ENCODE results near the gene ADAMTS17. TPM values are rescaled to one million over a fixed set of nuclear protein-coding genes. Genes with fewer than 3 reads are reported as not detected.

Gene ADAMTS17
- polyA plus RNA-seq, 2 of the 4 experiments (the other 2 are of a cell fraction): 0.05 TPM; not detected in 1

- Histone ChIP-seq H3K27ac (no peak overlapping the region), H3K4me3 (no peak overlapping the region), H3K4me2 (no peak overlapping the region), H3K4me1 (peaks cover 7% of the 10 kb centered on the region), H3K9me3 (no peaks in the 10 kb centered on the region)
- ChIA-PET CTCF (no interaction called here), POLR2A (no interaction called here)
- WGBS (ENCODE audit: missing lambda C conversion rate): 51% methylated on average over 5 of the region's 5 CpGs
- ATAC-seq (no peak), FAIRE-seq (no peak), DNase-seq (ENCODE audit: low read depth in 1 of 2, low spot score in 1 of 2) (no peak)
- TF ChIP-seq ATOH8 (CRISPR knock-in tag; IDR thresholded peaks at IDR 0.05; ENCODE audit: low read depth): no peak
- no peak for TF ChIP-seq JUNB (IDR thresholded peaks at IDR 0.05)
- TF ChIP-seq RARB (CRISPR knock-in tag; IDR thresholded peaks at IDR 0.05): no peak
- no peak for TF ChIP-seq GATA3 (IDR thresholded peaks at IDR 0.05; ENCODE audit: borderline replicate concordance)
- no peak for TF ChIP-seq ZC3H11A (IDR thresholded peaks at IDR 0.05)
- no peak for TF ChIP-seq HOXA7 (CRISPR knock-in tag; IDR thresholded peaks at IDR 0.05)
- TF ChIP-seq POLR2AphosphoS2 (conservative IDR thresholded peaks at IDR 0.05; ENCODE audit: low read length): no peak
- no peak for TF ChIP-seq NPAS2 (CRISPR knock-in tag; IDR thresholded peaks at IDR 0.05; ENCODE audit: borderline replicate concordance)
- no peak for TF ChIP-seq FOXS1 (CRISPR knock-in tag; IDR thresholded peaks at IDR 0.05)
These were observed 303.0 kb downstream of the ADAMTS17 start for GRCh38 chr15:100038736-100039135.

DNA sequence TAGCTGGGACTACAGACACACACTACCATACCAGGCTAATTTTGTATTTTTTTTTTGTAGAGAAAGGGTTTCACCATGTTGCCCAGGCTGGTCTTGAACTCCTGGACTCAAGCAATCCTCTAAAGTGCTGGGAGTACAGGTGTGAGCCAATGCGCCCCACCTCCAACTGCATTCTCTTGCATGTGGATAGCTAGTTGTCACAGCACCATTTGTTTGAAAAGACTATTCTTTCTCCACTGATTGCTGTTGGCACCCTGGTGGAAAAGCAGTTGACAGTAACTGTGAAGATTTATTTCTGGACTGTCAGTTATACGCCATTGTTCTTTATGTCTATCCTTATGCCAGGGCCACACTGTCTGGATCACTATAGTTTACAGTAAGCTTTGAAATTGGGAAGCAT, 303.9 kb downstream of the ADAMTS17 start:
- H3K27ac ChIP-seq: no peak overlapping the region
- ChIA-PET POLR2A (no interaction called here), CTCF (no interaction called here)
- FAIRE-seq (no peak), DNase-seq (ENCODE audit: low read depth in 1 of 2, low spot score in 1 of 2) (no peak), ATAC-seq (no peak)
- H3K4me1 ChIP-seq: no peaks in the 10 kb centered on the region
- no peaks in the 10 kb centered on the region for H3K9me3 ChIP-seq
- H3K4me2 ChIP-seq: no peak overlapping the region
- TF ChIP-seq RNF2 (IDR thresholded peaks at IDR 0.05; ENCODE audit: borderline replicate concordance, low read depth) (no peak), ZSCAN20 (CRISPR knock-in tag; IDR thresholded peaks at IDR 0.05) (no peak), HES2 (IDR thresholded peaks at IDR 0.05) (no peak), MAX (IDR thresholded peaks at IDR 0.05) (no peak), NFE2L2 (conservative IDR thresholded peaks at IDR 0.05; ENCODE audit: low read length) (no peak)
- no peak overlapping the region for H3K4me3 ChIP-seq
- 60% methylated on average over 2 of the region's 2 CpGs for WGBS (ENCODE audit: missing lambda C conversion rate)

- FAIRE-seq (no peak), DNase-seq (ENCODE audit: low read depth in 1 of 2, low spot score in 1 of 2) (no peak), ATAC-seq (peak in 1 of 2 experiments; percentile 38; a peak in 2 of 6 replicates)
- no peak overlapping the region for H3K4me2 ChIP-seq
- CTCF ChIA-PET: no interaction called here
- no peak for TF ChIP-seq NFE2L2 (conservative IDR thresholded peaks at IDR 0.05; ENCODE audit: low read length)
- TF ChIP-seq HOXA7 (CRISPR knock-in tag; IDR thresholded peaks at IDR 0.05): no peak
- no peak for TF ChIP-seq RARB (CRISPR knock-in tag; IDR thresholded peaks at IDR 0.05)
- POLR2A ChIA-PET: no interaction called here
- no peaks in the 10 kb centered on the region for H3K4me1 ChIP-seq
- H3K27ac ChIP-seq: no peak overlapping the region
- WGBS (ENCODE audit: missing lambda C conversion rate): 19% methylated on average over 6 of the region's 6 CpGs
- no peak overlapping the region for H3K4me3 ChIP-seq
- no peaks in the 10 kb centered on the region for H3K9me3 ChIP-seq
These were observed 305.8 kb downstream of the ADAMTS17 start for GRCh38 chr15:100036015-100036414.

- ChIA-PET POLR2A (no interaction called here), CTCF (interaction anchor here (1.7 kb wide), 1 partner anchor 10 kb away, joined by 3 read pairs; no protein-coding TSS in a partner anchor)
- no peak for FAIRE-seq
- H3K27ac ChIP-seq: no peak overlapping the region
- WGBS (ENCODE audit: missing lambda C conversion rate): 8% methylated on average over 5 of the region's 7 CpGs
- TF ChIP-seq ZNF302 (CRISPR knock-in tag; IDR thresholded peaks at IDR 0.05) (no peak), ZC3H11A (IDR thresholded peaks at IDR 0.05) (no peak), MAX (IDR thresholded peaks at IDR 0.05) (no peak), RARB (CRISPR knock-in tag; IDR thresholded peaks at IDR 0.05) (no peak), FOSL2 (IDR thresholded peaks at IDR 0.05) (no peak), FOSL2 (CRISPR knock-in tag; IDR thresholded peaks at IDR 0.05) (no peak), TP53 (CRISPR knock-in tag; IDR thresholded peaks at IDR 0.05) (no peak), HOXB13 (CRISPR knock-in tag; IDR thresholded peaks at IDR 0.05; ENCODE audit: low read depth) (no peak), RNF2 (IDR thresholded peaks at IDR 0.05; ENCODE audit: borderline replicate concordance, low read depth) (no peak), BHLHE40 (IDR thresholded peaks at IDR 0.05; ENCODE audit: low read depth, low read length) (no peak), RAD21 (conservative IDR thresholded peaks at IDR 0.05 in 1 of 2, IDR thresholded peaks at IDR 0.05 in 1 of 2) (no peak)
- no peak overlapping the region for H3K4me3 ChIP-seq
- H3K9me3 ChIP-seq: no peaks in the 10 kb centered on the region
- no peak overlapping the region for H3K4me2 ChIP-seq
- peak in 1 of 2 experiments; percentile 41; a peak in 2 of 6 replicates for ATAC-seq
- H3K4me1 ChIP-seq: no peaks in the 10 kb centered on the region
- no peak for DNase-seq (ENCODE audit: low read depth in 1 of 2, low spot score in 1 of 2)
These were observed 307.6 kb downstream of the ADAMTS17 start for GRCh38 chr15:100034191-100034590.

Measured in A549 (cell line).